ENCODE data around the gene CREBL2. TPM values are rescaled to one million over a fixed set of nuclear protein-coding genes. Genes with fewer than 3 reads are reported as not detected.

The CREBL2 gene
- total RNA-seq, 2 experiments from 2014 or later, result 16.8 to 20.2 TPM

- Mint-ChIP-seq H3K4me3 (no peak overlapping the region), H3K4me1 (peaks cover 19% of the 10 kb centered on the region), H3K27ac (peak overlapping the region; percentile 52), H3K36me3 (ENCODE audit: low read depth) (peaks cover 6% of the 10 kb centered on the region), H3K9me3 (ENCODE audit: low read depth) (no peaks in the 10 kb centered on the region), H3K27me3 (no peaks in the 10 kb centered on the region)
- peak; percentile 47 for DNase-seq
- ATAC-seq, result peak; percentile 91
- POLR2A ChIA-PET, result no interaction called here
- CTCF ChIA-PET, result interaction anchor here (0.7 to 1.5 kb wide), 2 partner anchors 18 to 143 kb away, joined by 3 to 4 read pairs; no protein-coding TSS in a partner anchor
- intact Hi-C loops (cut with DNase I, micrococcal nuclease), result no loop called here
Measured at GRCh38 chr12:12673296-12673695, 61.6 kb downstream of the CREBL2 start.

- DNase-seq (no peak), ATAC-seq (no peak)
- POLR2A ChIA-PET, result no interaction called here
- CTCF ChIA-PET, result no interaction called here
- Mint-ChIP-seq H3K4me3 (no peak overlapping the region), H3K4me1 (peaks cover 18% of the 10 kb centered on the region), H3K36me3 (ENCODE audit: low read depth) (peaks cover 6% of the 10 kb centered on the region), H3K27me3 (no peaks in the 10 kb centered on the region), H3K9me3 (ENCODE audit: low read depth) (no peaks in the 10 kb centered on the region), H3K27ac (no peak overlapping the region)
- intact Hi-C loops (cut with DNase I, micrococcal nuclease), result no loop called here
Measured at GRCh38 chr12:12676605-12677004, 64.9 kb downstream of the CREBL2 start.

GRCh38 chr12:12681061-12681765 lies 69.5 kb downstream of the CREBL2 start:
- Mint-ChIP-seq H3K9me3 (ENCODE audit: low read depth) (no peaks in the 10 kb centered on the region), H3K27ac (no peak overlapping the region), H3K4me3 (no peak overlapping the region), H3K4me1 (no peaks in the 10 kb centered on the region), H3K36me3 (ENCODE audit: low read depth) (no peaks in the 10 kb centered on the region), H3K27me3 (no peaks in the 10 kb centered on the region)
- CTCF ChIA-PET, result interaction anchor here (0.6 to 1.7 kb wide), 4 partner anchors 14 to 342 kb away, joined by 3 to 4 read pairs (median 4); partner anchors contain the start of gene GPR19
- DNase-seq, result no peak
- ATAC-seq, result no peak
- intact Hi-C loops (cut with DNase I, micrococcal nuclease), result no loop called here
- POLR2A ChIA-PET, result no interaction called here

GRCh38 chr12:12682284-12682683 lies 70.6 kb downstream of the CREBL2 start:
- ChIA-PET POLR2A (no interaction called here), CTCF (interaction anchor here (0.7 to 1.7 kb wide), 2 partner anchors 13 to 343 kb away, joined by 3 to 4 read pairs; partner anchors contain the start of gene GPR19)
- no peaks in the 10 kb centered on the region for H3K36me3 Mint-ChIP-seq (ENCODE audit: low read depth)
- DNase-seq, result no peak
- intact Hi-C loops (cut with DNase I, micrococcal nuclease), result no loop called here
- H3K4me3 Mint-ChIP-seq, result no peak overlapping the region
- H3K27ac Mint-ChIP-seq, result no peak overlapping the region
- H3K9me3 Mint-ChIP-seq (ENCODE audit: low read depth), result no peaks in the 10 kb centered on the region
- H3K27me3 Mint-ChIP-seq, result no peaks in the 10 kb centered on the region
- no peak for ATAC-seq
- H3K4me1 Mint-ChIP-seq, result no peaks in the 10 kb centered on the region

- Mint-ChIP-seq H3K9me3 (ENCODE audit: low read depth) (no peaks in the 10 kb centered on the region), H3K36me3 (ENCODE audit: low read depth) (no peaks in the 10 kb centered on the region), H3K4me1 (no peaks in the 10 kb centered on the region), H3K27me3 (no peaks in the 10 kb centered on the region), H3K27ac (no peak overlapping the region), H3K4me3 (no peak overlapping the region)
- ATAC-seq (no peak), DNase-seq (no peak)
- intact Hi-C loops (cut with DNase I, micrococcal nuclease), result no loop called here
- ChIA-PET CTCF (interaction anchor here (1.0 to 1.7 kb wide), 2 partner anchors 12 to 24 kb away, joined by 3 to 4 read pairs; partner anchors contain the start of gene GPR19), POLR2A (no interaction called here)
Measured at GRCh38 chr12:12683136-12683697, 71.5 kb downstream of the CREBL2 start.

- ChIA-PET POLR2A (no interaction called here), CTCF (interaction anchor here (1.0 kb wide), 1 partner anchor 24 kb away, joined by 3 read pairs; no protein-coding TSS in a partner anchor)
- no peak for DNase-seq
- peaks cover 2% of the 10 kb centered on the region for H3K4me1 Mint-ChIP-seq
- H3K27ac Mint-ChIP-seq, result no peak overlapping the region
- intact Hi-C loops (cut with DNase I, micrococcal nuclease), result no loop called here
- no peak overlapping the region for H3K4me3 Mint-ChIP-seq
- no peaks in the 10 kb centered on the region for H3K27me3 Mint-ChIP-seq
- H3K9me3 Mint-ChIP-seq (ENCODE audit: low read depth), result no peaks in the 10 kb centered on the region
- no peaks in the 10 kb centered on the region for H3K36me3 Mint-ChIP-seq (ENCODE audit: low read depth)
- no peak for ATAC-seq
Measured at GRCh38 chr12:12683725-12684124, 72.0 kb downstream of the CREBL2 start.

- ChIA-PET POLR2A (no interaction called here), CTCF (no interaction called here)
- no peak overlapping the region for H3K27ac Mint-ChIP-seq
- H3K4me1 Mint-ChIP-seq, result peaks cover 7% of the 10 kb centered on the region
- H3K36me3 Mint-ChIP-seq (ENCODE audit: low read depth), result no peaks in the 10 kb centered on the region
- intact Hi-C loops (cut with DNase I, micrococcal nuclease), result no loop called here
- no peak overlapping the region for H3K4me3 Mint-ChIP-seq
- H3K9me3 Mint-ChIP-seq (ENCODE audit: low read depth), result no peaks in the 10 kb centered on the region
- peak; percentile 46 for DNase-seq
- no peaks in the 10 kb centered on the region for H3K27me3 Mint-ChIP-seq
- ATAC-seq, result no peak
Measured at GRCh38 chr12:12684375-12685106, 72.9 kb downstream of the CREBL2 start.

GRCh38 chr12:12685305-12685704 lies 73.6 kb downstream of the CREBL2 start:
- CTCF ChIA-PET, result no interaction called here
- intact Hi-C loops (cut with DNase I, micrococcal nuclease), result no loop called here
- POLR2A ChIA-PET, result no interaction called here

GRCh38 chr12:12686472-12686871 lies 74.8 kb downstream of the CREBL2 start:
- ATAC-seq, result no peak
- Mint-ChIP-seq H3K27me3 (no peaks in the 10 kb centered on the region), H3K4me1 (peaks cover 24% of the 10 kb centered on the region), H3K36me3 (ENCODE audit: low read depth) (peaks cover 4% of the 10 kb centered on the region), H3K9me3 (ENCODE audit: low read depth) (no peaks in the 10 kb centered on the region), H3K27ac (no peak overlapping the region), H3K4me3 (no peak overlapping the region)
- intact Hi-C loops (cut with DNase I, micrococcal nuclease), result no loop called here
- ChIA-PET POLR2A (no interaction called here), CTCF (interaction anchor here (0.8 to 1.8 kb wide), 2 partner anchors 30 to 50 kb away, joined by 3 to 6 read pairs; no protein-coding TSS in a partner anchor)
- no peak for DNase-seq

More at GRCh38 chr12:12685305-12685704, 73.6 kb downstream of the CREBL2 start:
- H3K4me1 Mint-ChIP-seq, result peaks cover 15% of the 10 kb centered on the region
- no peak for DNase-seq
- no peak overlapping the region for H3K4me3 Mint-ChIP-seq
- peaks cover 4% of the 10 kb centered on the region for H3K36me3 Mint-ChIP-seq (ENCODE audit: low read depth)
- H3K27me3 Mint-ChIP-seq, result no peaks in the 10 kb centered on the region
- no peaks in the 10 kb centered on the region for H3K9me3 Mint-ChIP-seq (ENCODE audit: low read depth)
- no peak for ATAC-seq
- H3K27ac Mint-ChIP-seq, result no peak overlapping the region

- Mint-ChIP-seq H3K4me1 (peaks cover 28% of the 10 kb centered on the region), H3K27ac (no peak overlapping the region), H3K36me3 (ENCODE audit: low read depth) (peaks cover 4% of the 10 kb centered on the region), H3K27me3 (no peaks in the 10 kb centered on the region), H3K4me3 (no peak overlapping the region), H3K9me3 (ENCODE audit: low read depth) (no peaks in the 10 kb centered on the region)
- intact Hi-C loops (cut with DNase I, micrococcal nuclease), result no loop called here
- ATAC-seq (no peak), DNase-seq (no peak)
- ChIA-PET POLR2A (no interaction called here), CTCF (interaction anchor here (0.6 to 1.8 kb wide), 5 partner anchors 30 to 170 kb away, joined by 3 to 6 read pairs (median 3); no protein-coding TSS in a partner anchor)
Measured at GRCh38 chr12:12686925-12687324, 75.2 kb downstream of the CREBL2 start.

- ATAC-seq, result peak; percentile 78
- Mint-ChIP-seq H3K4me3 (no peak overlapping the region), H3K36me3 (ENCODE audit: low read depth) (peaks cover 14% of the 10 kb centered on the region), H3K27ac (no peak overlapping the region), H3K27me3 (no peaks in the 10 kb centered on the region), H3K4me1 (peaks cover 44% of the 10 kb centered on the region), H3K9me3 (ENCODE audit: low read depth) (no peaks in the 10 kb centered on the region)
- DNase-seq, result peak; percentile 39
- ChIA-PET POLR2A (interaction anchor here (0.7 kb wide), 1 partner anchor 308 kb away, joined by 3 read pairs; no protein-coding TSS in a partner anchor), CTCF (interaction anchor here (0.5 to 2.3 kb wide), 4 partner anchors 16 to 151 kb away, joined by 3 to 6 read pairs (median 4); no protein-coding TSS in a partner anchor)
- intact Hi-C loops (cut with DNase I, micrococcal nuclease), result no loop called here
Measured at GRCh38 chr12:12689647-12690300, 78.1 kb downstream of the CREBL2 start.
